HG03175 (cell line): Measurements from ENCODE around the gene NSG1.
"Not testable (repeated sequence)": the region's sequence is repeated elsewhere in the genome, so short reads cannot be mapped to it uniquely, and the experiment has no call there.

ENCODE experiments used
- ATAC-seq: cut with Tn5 transposase; IDR thresholded peaks from one replicate; pipeline ENCODE4 v1.9.1; 2021; ENCODE audit warnings: mild to moderate bottlenecking, moderate library complexity; ENCODE audit not compliant: unreplicated experiment

Gene NSG1

DNA sequence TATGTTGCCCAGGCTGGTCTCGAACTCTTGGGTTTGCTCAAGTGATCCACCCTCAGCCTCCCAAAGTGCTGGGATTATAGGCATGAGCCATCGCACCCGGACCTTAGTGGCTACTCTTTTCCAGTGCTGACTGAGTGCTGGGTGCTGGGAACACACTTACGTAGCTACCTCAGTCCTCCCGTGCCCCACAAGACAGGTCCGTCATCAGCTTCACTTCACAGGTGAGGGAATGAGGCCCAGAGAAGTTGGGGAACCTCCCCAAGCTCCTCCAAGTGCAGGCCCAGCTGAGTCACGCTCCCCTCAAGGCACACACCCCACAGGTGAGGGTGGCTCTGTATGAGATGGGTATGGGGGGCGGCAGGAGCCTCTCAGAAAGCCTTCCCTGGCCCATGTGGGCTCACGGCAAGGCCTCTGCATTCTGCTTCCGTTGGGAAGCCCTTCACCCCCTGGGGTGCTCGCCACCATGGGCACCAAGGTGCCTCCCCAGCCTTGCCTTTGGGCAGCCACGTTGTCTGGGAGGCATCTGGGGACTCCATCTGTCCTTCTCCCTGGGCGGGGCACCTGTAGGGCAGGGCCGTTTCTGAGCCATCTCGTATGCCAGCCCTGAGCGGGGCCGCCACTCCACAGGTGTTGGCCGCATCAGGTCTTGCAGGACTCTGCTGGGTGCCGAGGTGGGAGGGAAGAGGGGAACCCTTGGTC lies 28.4 kb downstream of the NSG1 start:
- ATAC-seq: no peak

DNA sequence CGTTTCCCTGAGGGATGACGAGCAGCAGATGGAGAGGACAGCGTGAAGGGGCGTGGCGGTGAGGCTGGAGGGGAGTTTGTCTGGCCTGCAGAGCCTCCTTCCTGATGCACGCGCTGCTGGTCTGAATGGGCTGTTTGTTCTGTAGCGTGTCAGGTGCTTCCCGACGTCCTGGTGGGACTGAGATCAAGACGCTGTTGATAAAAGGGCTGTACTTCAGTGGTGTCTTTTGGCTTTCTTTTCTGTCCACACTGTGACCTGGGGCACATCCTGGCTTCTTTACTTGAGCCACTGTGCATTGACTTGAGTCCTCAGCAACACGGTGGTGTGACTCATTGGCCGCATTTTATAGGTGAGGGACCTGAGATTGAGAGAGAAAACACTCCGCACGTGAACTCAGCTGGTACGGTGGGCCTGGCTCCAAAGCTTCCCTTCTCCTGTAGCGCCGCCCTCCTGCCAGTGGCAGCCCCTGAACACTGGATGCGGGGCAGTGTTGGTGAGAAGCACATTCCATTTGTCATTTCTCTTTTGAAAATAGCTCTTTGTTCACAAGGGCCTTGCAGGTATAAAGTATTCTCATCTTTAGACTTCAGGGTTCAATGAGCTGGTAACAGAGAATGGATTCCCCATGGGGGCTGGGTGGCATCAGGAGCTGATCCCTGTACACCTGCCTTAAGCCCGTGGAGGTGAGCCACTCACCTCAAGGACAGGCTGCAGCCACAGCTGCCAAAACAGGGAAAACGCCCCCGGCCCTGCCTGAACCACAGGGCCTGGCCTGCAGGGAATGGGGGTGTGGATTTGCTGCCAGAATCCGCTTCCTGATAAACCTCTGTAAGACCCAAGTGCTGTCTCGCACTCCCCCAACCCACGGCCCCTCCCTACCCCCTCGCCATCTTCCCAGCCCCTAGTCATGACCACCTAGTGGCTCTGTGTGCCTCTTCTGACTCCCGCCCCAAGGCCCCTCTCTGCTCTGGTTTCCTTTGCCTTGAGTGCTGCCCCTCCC lies 29.2 kb downstream of the NSG1 start:
- no peak for ATAC-seq

GRCh38 chr4:4416981-4417380 lies 30.1 kb downstream of the NSG1 start:
- no peak for ATAC-seq

DNA sequence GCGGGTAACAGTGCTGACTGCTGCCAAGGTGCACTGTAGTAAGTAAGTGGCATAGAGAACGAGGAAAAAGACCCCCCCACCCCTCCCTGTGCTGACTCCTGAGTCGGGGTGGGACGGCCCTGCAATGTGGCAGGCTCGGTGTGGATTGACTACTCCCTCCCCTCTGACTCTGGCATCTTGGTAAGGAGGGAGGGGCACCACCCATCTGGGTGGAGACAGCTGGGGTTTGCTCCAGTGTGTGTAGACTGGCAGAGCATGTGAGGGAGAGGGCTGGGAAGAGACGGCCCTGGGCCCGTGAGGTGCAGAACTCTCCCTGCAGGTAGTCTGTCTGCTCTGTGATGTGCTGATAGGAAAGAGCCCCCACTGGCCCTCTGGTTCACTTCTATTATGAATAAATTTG lies 31.0 kb downstream of the NSG1 start:
- ATAC-seq: no peak

GRCh38 chr4:4418676-4419390 lies 31.9 kb downstream of the NSG1 start:
- ATAC-seq: no peak

GRCh38 chr4:4419896-4420295 lies 33.0 kb downstream of the NSG1 start:
- ATAC-seq: no peak

GRCh38 chr4:4420421-4420820 lies 33.5 kb downstream of the NSG1 start:
- no peak for ATAC-seq

DNA sequence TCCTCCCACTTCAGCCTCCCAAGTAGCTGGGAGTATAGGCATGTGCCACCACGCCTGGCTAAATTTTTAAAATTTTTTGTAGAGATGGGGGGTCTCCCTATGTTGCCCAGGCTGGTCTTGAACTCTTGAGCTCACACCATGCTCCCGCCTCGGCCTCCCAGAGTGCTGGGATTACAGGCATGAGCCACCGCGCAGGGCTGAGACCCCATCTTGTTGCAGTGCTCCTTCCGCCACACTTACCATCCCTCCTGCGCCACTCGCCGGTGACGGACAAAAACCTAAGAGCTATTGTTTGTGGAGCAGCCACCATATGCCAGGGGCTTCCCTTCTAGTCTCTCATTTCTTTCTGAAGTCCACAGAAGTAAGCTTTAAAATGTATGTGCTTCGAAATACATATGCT lies 34.5 kb downstream of the NSG1 start:
- ATAC-seq: no peak

DNA sequence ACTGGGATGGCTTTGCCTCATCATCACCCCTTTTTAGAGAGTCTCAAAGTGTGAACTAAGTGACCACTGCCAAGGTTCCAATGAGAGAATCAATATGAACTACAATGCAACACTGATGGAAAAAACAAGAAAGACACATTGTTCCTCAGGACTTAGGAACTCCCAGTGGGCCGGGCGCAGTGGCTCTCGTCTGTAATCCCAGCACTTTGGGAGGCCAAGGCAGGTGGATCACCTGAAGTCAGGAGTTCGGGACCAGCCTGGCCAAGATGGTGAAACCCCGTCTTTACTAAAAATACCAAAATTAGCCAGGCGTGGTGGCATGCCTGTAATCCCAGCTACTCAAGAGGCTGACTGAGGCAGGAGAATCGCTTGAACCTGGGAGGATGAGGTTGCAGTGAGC lies 35.2 kb downstream of the NSG1 start:
- ATAC-seq: not testable (repeated sequence)

GRCh38 chr4:4422856-4423499 lies 36.1 kb downstream of the NSG1 start:
- no peak for ATAC-seq

GRCh38 chr4:4423706-4424498 lies 37.0 kb downstream of the NSG1 start:
- ATAC-seq: no peak

DNA sequence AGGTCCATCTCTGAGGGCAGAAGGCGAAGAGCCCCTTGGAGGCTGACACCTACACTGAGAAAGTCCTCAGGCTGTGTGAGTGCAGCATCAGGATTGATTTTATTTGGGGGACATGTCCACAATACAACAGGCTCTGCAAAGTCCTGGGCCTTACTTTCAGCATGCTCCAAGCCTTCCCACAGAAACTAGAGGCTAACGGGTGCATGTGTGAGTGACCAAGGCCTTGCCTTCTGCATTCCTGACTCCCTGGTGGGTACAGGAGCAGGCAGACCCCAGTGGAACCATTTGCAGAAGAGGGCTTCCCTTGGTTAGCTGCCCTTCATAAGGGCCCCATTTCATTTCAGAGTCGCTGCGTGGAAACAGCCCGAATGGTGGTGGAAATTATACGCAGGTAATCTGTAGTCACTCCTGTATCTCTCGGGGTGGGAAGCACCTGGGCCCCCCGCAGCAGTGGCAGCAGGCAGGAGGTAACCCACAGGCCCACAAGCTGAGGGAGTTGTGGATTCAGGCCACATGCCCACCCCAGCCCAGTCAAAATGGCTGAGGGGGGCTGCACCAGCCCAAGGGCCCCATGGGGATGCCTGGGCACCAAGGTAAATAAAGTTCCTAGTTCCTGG lies 37.7 kb downstream of the NSG1 start:
- ATAC-seq: no peak

DNA sequence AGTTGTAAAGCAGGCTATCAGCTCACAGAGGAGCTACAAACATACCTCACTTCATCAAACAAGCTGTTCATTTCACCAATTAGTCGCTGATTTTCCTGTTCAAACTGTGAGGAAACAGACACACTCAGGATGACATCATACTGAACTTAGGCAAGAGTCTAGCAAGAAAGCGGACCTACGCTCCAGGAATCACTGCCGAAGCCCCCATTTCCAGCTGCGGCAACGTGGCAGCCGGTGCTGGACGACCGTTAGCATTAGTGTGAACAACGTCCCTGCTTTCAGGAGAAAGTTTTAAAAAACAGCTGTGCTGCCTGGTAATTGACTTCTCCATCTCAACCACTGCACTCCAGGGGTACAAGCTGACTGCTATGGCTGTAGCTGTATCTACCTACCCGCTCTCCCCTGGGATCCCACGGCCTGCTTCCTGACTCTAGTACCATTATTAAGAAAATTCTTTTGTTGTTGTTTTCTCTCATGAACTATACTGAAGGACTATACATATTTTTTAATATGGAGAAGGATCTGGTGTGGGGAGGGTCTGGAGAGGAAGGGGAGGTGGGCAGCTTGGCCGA lies 38.3 kb downstream of the NSG1 start:
- ATAC-seq: no peak

GRCh38 chr4:4425696-4426095 lies 38.8 kb downstream of the NSG1 start:
- no peak for ATAC-seq

DNA sequence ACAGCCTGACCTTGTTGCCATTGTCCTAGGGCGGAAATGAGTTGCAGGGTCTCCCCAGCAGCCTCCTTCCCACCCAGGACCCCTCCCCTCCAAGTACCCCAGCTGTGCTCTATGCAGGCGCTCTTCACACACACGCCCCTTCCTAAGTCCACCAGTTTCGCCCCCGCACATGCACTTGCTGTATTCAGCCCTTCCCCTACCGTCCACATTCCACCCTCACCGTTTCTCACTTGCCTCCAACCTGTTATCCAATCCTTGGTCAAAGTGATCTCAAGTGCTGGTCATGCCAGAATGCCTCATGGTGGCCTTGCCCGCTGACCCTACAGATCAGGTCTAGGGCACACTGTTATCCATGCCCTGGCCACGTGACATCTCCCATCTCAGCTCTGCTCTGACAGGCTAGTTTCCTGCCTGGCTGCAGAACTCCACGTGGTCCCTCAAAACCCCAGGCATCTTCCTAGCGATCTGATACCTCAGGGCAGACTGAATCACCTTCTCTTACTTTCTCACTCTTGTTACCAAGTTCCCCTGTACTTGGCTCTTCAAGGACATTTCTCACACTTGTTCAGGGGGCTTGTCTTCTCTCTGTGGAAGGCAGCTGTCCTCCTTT lies 39.7 kb downstream of the NSG1 start:
- ATAC-seq: no peak

DNA sequence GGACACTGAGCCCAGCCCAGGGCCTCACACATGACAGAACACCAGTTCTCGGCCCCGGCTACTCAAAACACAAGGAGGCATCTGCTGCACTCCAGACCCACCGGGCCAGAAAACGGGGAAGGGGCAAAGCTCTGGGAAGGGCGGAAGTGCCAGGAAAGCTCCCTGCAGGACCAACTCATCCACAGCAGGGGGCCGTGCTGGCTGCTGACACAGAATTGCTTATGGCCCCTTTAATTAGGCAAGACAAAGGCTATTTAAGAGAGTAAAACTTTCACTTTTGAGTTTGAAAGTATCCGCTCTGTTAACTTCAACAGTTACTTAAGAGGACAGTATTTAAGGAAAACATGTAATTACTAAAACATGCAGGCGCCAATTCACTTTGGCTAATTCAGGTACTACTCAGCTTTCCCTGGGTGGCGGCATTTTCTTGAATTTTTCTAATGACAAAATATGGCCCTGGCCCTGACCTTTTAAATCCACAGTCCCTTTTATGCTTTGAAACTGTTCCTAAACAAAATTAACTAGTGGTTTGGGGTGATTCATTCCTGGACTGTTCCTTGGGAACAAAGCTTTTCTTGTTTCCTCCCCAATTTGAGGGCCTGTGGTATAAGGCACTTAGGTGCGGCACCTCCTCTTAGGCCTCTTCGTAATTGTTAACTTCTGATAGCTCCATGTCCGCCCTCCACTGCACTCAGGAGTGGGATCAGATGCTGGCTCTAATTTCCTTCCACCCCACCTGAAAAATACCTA lies 40.4 kb downstream of the NSG1 start:
- ATAC-seq: no peak

DNA sequence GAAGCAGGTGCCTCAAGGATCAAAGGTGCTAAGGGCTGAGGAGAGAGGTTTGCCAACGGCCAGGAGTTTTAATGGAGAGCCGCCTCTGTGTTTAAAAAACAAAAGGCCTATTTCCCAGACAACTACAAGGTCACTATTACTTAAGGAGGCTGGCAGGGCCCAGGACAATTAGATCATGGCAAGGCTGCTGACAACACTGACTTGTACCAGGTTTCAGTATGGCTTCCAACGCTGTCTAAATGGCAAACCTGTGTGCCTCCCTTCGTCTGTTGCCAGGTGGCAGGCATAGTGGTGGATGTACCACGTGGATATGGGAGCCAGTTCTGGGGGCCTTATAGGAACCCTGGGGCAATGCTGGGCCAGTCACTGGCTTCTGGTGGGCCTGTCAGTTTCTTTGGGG lies 41.0 kb downstream of the NSG1 start:
- ATAC-seq: no peak
